H1 (cell line): ENCODE measurements around the gene HLA-G.

ENCODE experiments used
- BRCA1 ChIP-seq: IDR thresholded peaks from 2 replicates; pipeline ENCODE4 v1.6.1; 2012; ENCODE audit warnings: low read depth, low read length, improper control_type of control experiment
- CTCF ChIP-seq, 3 experiments: IDR thresholded peaks; 1 replicate in 2 of 3; 2 replicates in 1 of 3; pipeline versions ENCODE4 v1.5.1 to v1.6.1; 2011; ENCODE audit warnings: low read length in 3 of 3, mild to moderate bottlenecking in 3 of 3, inconsistent platforms in 2 of 3, low read depth in 1 of 3, moderate library complexity in 1 of 3; ENCODE audit not compliant: insufficient read depth in 1 of 3; ENCODE audit errors: control extremely low read depth in 1 of 3
- POLR2A ChIP-seq, 2 experiments: IDR thresholded peaks; 1 replicate in 1 of 2; 2 replicates in 1 of 2; pipeline ENCODE4 v1.6.1; 2011; ENCODE audit warnings: low read depth in 2 of 2, low read length in 2 of 2, mild to moderate bottlenecking in 2 of 2; ENCODE audit errors: control extremely low read depth in 1 of 2

DNA sequence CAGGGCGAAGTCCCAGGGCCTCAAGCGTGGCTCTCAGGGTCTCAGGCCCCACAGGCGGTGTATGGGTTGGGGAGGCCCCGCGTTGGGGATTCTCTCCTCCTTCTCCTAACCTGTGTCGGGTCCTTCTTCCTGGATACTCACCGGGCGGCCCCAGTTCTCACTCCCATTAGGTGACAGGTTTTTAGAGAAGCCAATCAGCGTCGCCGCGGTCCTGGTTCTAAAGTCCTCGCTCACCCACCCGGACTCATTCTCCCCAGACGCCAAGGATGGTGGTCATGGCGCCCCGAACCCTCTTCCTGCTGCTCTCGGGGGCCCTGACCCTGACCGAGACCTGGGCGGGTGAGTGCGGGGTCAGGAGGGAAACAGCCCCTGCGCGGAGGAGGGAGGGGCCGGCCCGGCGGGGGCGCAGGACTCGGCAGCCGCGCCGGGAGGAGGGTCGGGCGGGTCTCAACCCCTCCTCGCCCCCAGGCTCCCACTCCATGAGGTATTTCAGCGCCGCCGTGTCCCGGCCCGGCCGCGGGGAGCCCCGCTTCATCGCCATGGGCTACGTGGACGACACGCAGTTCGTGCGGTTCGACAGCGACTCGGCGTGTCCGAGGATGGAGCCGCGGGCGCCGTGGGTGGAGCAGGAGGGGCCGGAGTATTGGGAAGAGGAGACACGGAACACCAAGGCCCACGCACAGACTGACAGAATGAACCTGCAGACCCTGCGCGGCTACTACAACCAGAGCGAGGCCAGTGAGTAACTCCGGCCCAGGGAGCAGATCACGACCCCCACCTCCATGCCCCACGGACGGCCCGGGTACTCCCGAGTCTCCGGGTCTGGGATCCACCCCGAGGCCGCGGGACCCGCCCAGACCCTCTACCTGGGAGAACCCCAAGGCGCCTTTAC, at the start of gene HLA-G:
- TF ChIP-seq POLR2A (IDR thresholded peaks at IDR 0.05; ENCODE audit: control extremely low read depth in 1 of 2, low read depth in 2 of 2, low read length in 2 of 2), result no peak
- TF ChIP-seq CTCF (IDR thresholded peaks at IDR 0.05; ENCODE audit: control extremely low read depth in 1 of 3, insufficient read depth in 1 of 3, low read depth in 1 of 3, low read length in 3 of 3), result no peak
- no peak for TF ChIP-seq BRCA1
